ENCODE measurements around the gene RIGI. TPM values are rescaled to one million over a fixed set of nuclear protein-coding genes. Genes with fewer than 3 reads are reported as not detected.

The RIGI gene
- total and polyA plus RNA-seq, 9 of the 15 experiments (the other 6 are each of a cell fraction or from before 2014, with no cell fraction given): 0.27 to 1.1 (median 0.54) TPM

GRCh38 chr9:32554591-32554990 is 28.6 kb upstream of the RIGI start:
- no peak for DNase-seq (ENCODE audit: extremely low read depth in 1 of 4, low spot score in 3 of 4)
- Histone ChIP-seq H4K20me1 (replicated peaks; ENCODE audit: control insufficient read depth, insufficient read depth, low read length) (peaks cover 8% of the 10 kb centered on the region; the same call in 1 of the 2 replicates), H3K4me1 (replicated peaks in 1 of 2; ENCODE audit: control insufficient read depth in 2 of 2, insufficient read depth in 2 of 2, low read length in 2 of 2) (peaks cover 10 to 15% of the 10 kb centered on the region in 2 experiments; a peak in 4 of 5 replicates), H3K27ac (ENCODE audit: extremely low read depth, low read depth, low read length) (peak overlapping the region; percentile 97), H3K9ac (ENCODE audit: insufficient read depth in 1 of 2, low read depth in 2 of 2, low read length in 2 of 2) (peak overlapping the region in 1 of 2 experiments; percentile 31; a peak in 1 of 4 replicates), H3K79me2 (ENCODE audit: control insufficient read depth, insufficient read depth, low read length) (peaks cover 51% of the 10 kb centered on the region), H3K9me1 (ENCODE audit: control insufficient read depth, insufficient read depth, low read length) (no peaks in the 10 kb centered on the region), H3K36me3 (ENCODE audit: control insufficient read depth, insufficient read depth, low read length) (peaks cover 5% of the 10 kb centered on the region; the same call in 1 of the 3 replicates), H3K27me3 (ENCODE audit: control insufficient read depth in 2 of 2, insufficient read depth in 2 of 2, low read length in 2 of 2) (no peaks in the 10 kb centered on the region), H3K4me2 (ENCODE audit: insufficient read depth, low read length) (peak overlapping the region; percentile 32; the same call in 1 of the 2 replicates), H3K4me3 (no peak overlapping the region), H3K9me3 (replicated peaks; ENCODE audit: control insufficient read depth, insufficient read depth, low read depth, low read length) (no peaks in the 10 kb centered on the region), H2AFZ (ENCODE audit: low read depth, low read length) (no peak overlapping the region)
- ChIA-PET POLR2A (interaction anchor here (1.0 to 1.2 kb wide), 2 partner anchors 9 to 488 kb away, joined by 3 to 4 read pairs; no protein-coding TSS in a partner anchor), CTCF (ENCODE audit: low intra/inter-chr PET ratio) (no interaction called here)
- intact Hi-C loops (cut with micrococcal nuclease) (no loop called here), in situ Hi-C loops (cut with MboI) (loop anchor here (25.0 kb wide), 1 partner anchor 683 kb away; the partner anchor contains the start of gene SPINK4)
- no peak for ATAC-seq
- TF ChIP-seq ZNF197 (CRISPR knock-in tag; IDR thresholded peaks at IDR 0.05; ENCODE audit: low read depth) (no peak), PYGO2 (tag; IDR thresholded peaks at IDR 0.05) (no peak), CC2D1A (IDR thresholded peaks at IDR 0.05) (no peak), ZNF133 (CRISPR knock-in tag; IDR thresholded peaks at IDR 0.05) (no peak)
- BruUV-seq (replicated peaks): no TSS peak
- FAIRE-seq: no peak

GRCh38 chr9:32554107-32554506 is 28.1 kb upstream of the RIGI start:
- no TSS peak for BruUV-seq (replicated peaks)
- peaks cover 9% of the 10 kb centered on the region; the same call in 2 of the 3 replicates for H3K36me3 ChIP-seq (ENCODE audit: control insufficient read depth, insufficient read depth, low read length)
- H3K79me2 ChIP-seq (ENCODE audit: control insufficient read depth, insufficient read depth, low read length): peaks cover 53% of the 10 kb centered on the region
- peaks cover 8% of the 10 kb centered on the region; the same call in 1 of the 2 replicates for H4K20me1 ChIP-seq (replicated peaks; ENCODE audit: control insufficient read depth, insufficient read depth, low read length)
- H3K4me2 ChIP-seq (ENCODE audit: insufficient read depth, low read length): peak overlapping the region; percentile 32; the same call in 1 of the 2 replicates
- H3K4me3 ChIP-seq: no peak overlapping the region
- peak overlapping the region; percentile 97 for H3K27ac ChIP-seq (ENCODE audit: extremely low read depth, low read depth, low read length)
- DNase-seq (ENCODE audit: extremely low read depth in 1 of 4, low spot score in 3 of 4) (peak; percentile 47 to 78 (median 62)), ATAC-seq (peak; percentile 18; the same call in 1 of the 3 replicates), FAIRE-seq (peak; percentile 90)
- ChIA-PET CTCF (ENCODE audit: low intra/inter-chr PET ratio) (no interaction called here), POLR2A (interaction anchor here (0.8 to 1.2 kb wide), 3 partner anchors 9 to 489 kb away, joined by 3 to 6 read pairs (median 4); no protein-coding TSS in a partner anchor)
- intact Hi-C loops (cut with micrococcal nuclease): no loop called here
- H2AFZ ChIP-seq (ENCODE audit: low read depth, low read length): no peak overlapping the region
- peaks cover 10 to 15% of the 10 kb centered on the region in 2 experiments; a peak in 4 of 5 replicates for H3K4me1 ChIP-seq (replicated peaks in 1 of 2; ENCODE audit: control insufficient read depth in 2 of 2, insufficient read depth in 2 of 2, low read length in 2 of 2)
- no peaks in the 10 kb centered on the region for H3K9me3 ChIP-seq (replicated peaks; ENCODE audit: control insufficient read depth, insufficient read depth, low read depth, low read length)
- no peaks in the 10 kb centered on the region for H3K9me1 ChIP-seq (ENCODE audit: control insufficient read depth, insufficient read depth, low read length)
- peak overlapping the region in 1 of 2 experiments; percentile 53; a peak in 1 of 4 replicates for H3K9ac ChIP-seq (ENCODE audit: insufficient read depth in 1 of 2, low read depth in 2 of 2, low read length in 2 of 2)
- no peaks in the 10 kb centered on the region for H3K27me3 ChIP-seq (ENCODE audit: control insufficient read depth in 2 of 2, insufficient read depth in 2 of 2, low read length in 2 of 2)
- WGBS (ENCODE audit: insufficient coverage, low coverage, missing lambda C conversion rate): 0% methylated on average over 2 of the region's 2 CpGs
- in situ Hi-C loops (cut with MboI): loop anchor here (25.0 kb wide), 1 partner anchor 683 kb away; the partner anchor contains the start of gene SPINK4
- TF ChIP-seq MYBL2 (IDR thresholded peaks at IDR 0.05; ENCODE audit: low read depth) (peak; percentile 58), MYBL2 (CRISPR knock-in tag; IDR thresholded peaks at IDR 0.05; ENCODE audit: borderline replicate concordance) (no peak), ZNF347 (CRISPR knock-in tag; IDR thresholded peaks at IDR 0.05; ENCODE audit: low read depth) (no peak), DDX20 (tag; IDR thresholded peaks at IDR 0.05; ENCODE audit: low read depth) (no peak), CTBP1 (IDR thresholded peaks at IDR 0.05; ENCODE audit: borderline replicate concordance) (no peak), ZC3H11A (IDR thresholded peaks at IDR 0.05; ENCODE audit: low read depth, low read length) (no peak), ZNF764 (CRISPR knock-in tag; IDR thresholded peaks at IDR 0.05; ENCODE audit: low read depth) (no peak), NCOA4 (IDR thresholded peaks at IDR 0.05; ENCODE audit: partially characterized antibody) (no peak), ZFX (CRISPR knock-in tag; IDR thresholded peaks at IDR 0.05) (no peak), CBX5 (IDR thresholded peaks at IDR 0.05; ENCODE audit: borderline replicate concordance, low read depth) (no peak), PCBP2 (IDR thresholded peaks at IDR 0.05; ENCODE audit: low read depth, low read length, poor library complexity, severe bottlenecking) (no peak), TCF3 (CRISPR knock-in tag; IDR thresholded peaks at IDR 0.05) (peak; percentile 82), ZNF121 (CRISPR knock-in tag; conservative IDR thresholded peaks at IDR 0.05) (no peak), NFE2L1 (tag; IDR thresholded peaks at IDR 0.05; ENCODE audit: borderline replicate concordance, low read depth) (no peak)
